ENCODE data around the gene LILRA2. TPM values are rescaled to one million over a fixed set of nuclear protein-coding genes. Genes with fewer than 3 reads are reported as not detected.

Gene LILRA2
- total RNA-seq, 1 donor from 2014 or later, result not detected

GRCh38 chr19:54609356-54609791 is 35.8 kb downstream of the LILRA2 start:
- no peak for DNase-seq
- H3K27me3 Mint-ChIP-seq (ENCODE audit: unreplicated experiment), result peaks cover 8% of the 10 kb centered on the region
- no peak overlapping the region for H3K4me3 Mint-ChIP-seq (ENCODE audit: unreplicated experiment)
- TF ChIP-seq CTCF (IDR thresholded peaks at IDR 0.05; ENCODE audit: partially characterized antibody, unreplicated experiment), result no peak
- H3K4me1 Mint-ChIP-seq (ENCODE audit: low read depth, unreplicated experiment), result no peaks in the 10 kb centered on the region
- peaks cover 17% of the 10 kb centered on the region for H3K36me3 Mint-ChIP-seq (ENCODE audit: unreplicated experiment)
- H3K27ac Mint-ChIP-seq (ENCODE audit: unreplicated experiment), result no peak overlapping the region
- H3K9me3 Mint-ChIP-seq (ENCODE audit: unreplicated experiment), result peaks cover 13% of the 10 kb centered on the region

GRCh38 chr19:54612428-54612827 is 38.8 kb downstream of the LILRA2 start:
- DNase-seq, result no peak
- peaks cover 10% of the 10 kb centered on the region for H3K9me3 Mint-ChIP-seq (ENCODE audit: unreplicated experiment)

GRCh38 chr19:54614726-54615125 is 41.1 kb downstream of the LILRA2 start:
- H3K4me3 Mint-ChIP-seq (ENCODE audit: unreplicated experiment), result no peak overlapping the region

More at GRCh38 chr19:54612428-54612827, 38.8 kb downstream of the LILRA2 start:
- H3K27me3 Mint-ChIP-seq (ENCODE audit: unreplicated experiment), result peaks cover 5% of the 10 kb centered on the region
- H3K36me3 Mint-ChIP-seq (ENCODE audit: unreplicated experiment), result peaks cover 21% of the 10 kb centered on the region
- H3K4me3 Mint-ChIP-seq (ENCODE audit: unreplicated experiment), result no peak overlapping the region
- TF ChIP-seq CTCF (IDR thresholded peaks at IDR 0.05; ENCODE audit: partially characterized antibody, unreplicated experiment), result no peak
- H3K4me1 Mint-ChIP-seq (ENCODE audit: low read depth, unreplicated experiment), result no peaks in the 10 kb centered on the region
- no peak overlapping the region for H3K27ac Mint-ChIP-seq (ENCODE audit: unreplicated experiment)

GRCh38 chr19:54616057-54616456 is 42.5 kb downstream of the LILRA2 start:
- Mint-ChIP-seq H3K27me3 (ENCODE audit: unreplicated experiment) (no peaks in the 10 kb centered on the region), H3K4me1 (ENCODE audit: low read depth, unreplicated experiment) (no peaks in the 10 kb centered on the region), H3K36me3 (ENCODE audit: unreplicated experiment) (peaks cover 23% of the 10 kb centered on the region), H3K4me3 (ENCODE audit: unreplicated experiment) (no peak overlapping the region), H3K27ac (ENCODE audit: unreplicated experiment) (no peak overlapping the region), H3K9me3 (ENCODE audit: unreplicated experiment) (peaks cover 5% of the 10 kb centered on the region)
- DNase-seq, result no peak
- TF ChIP-seq CTCF (IDR thresholded peaks at IDR 0.05; ENCODE audit: partially characterized antibody, unreplicated experiment), result no peak

More at GRCh38 chr19:54614726-54615125, 41.1 kb downstream of the LILRA2 start:
- DNase-seq, result no peak
- H3K4me1 Mint-ChIP-seq (ENCODE audit: low read depth, unreplicated experiment), result no peaks in the 10 kb centered on the region
- H3K9me3 Mint-ChIP-seq (ENCODE audit: unreplicated experiment), result peaks cover 6% of the 10 kb centered on the region
- H3K27ac Mint-ChIP-seq (ENCODE audit: unreplicated experiment), result no peak overlapping the region
- H3K27me3 Mint-ChIP-seq (ENCODE audit: unreplicated experiment), result peaks cover under 1% of the 10 kb centered on the region
- no peak for TF ChIP-seq CTCF (IDR thresholded peaks at IDR 0.05; ENCODE audit: partially characterized antibody, unreplicated experiment)
- H3K36me3 Mint-ChIP-seq (ENCODE audit: unreplicated experiment), result peaks cover 23% of the 10 kb centered on the region

- no peak for TF ChIP-seq CTCF (IDR thresholded peaks at IDR 0.05; ENCODE audit: partially characterized antibody, unreplicated experiment)
- H3K9me3 Mint-ChIP-seq (ENCODE audit: unreplicated experiment), result peaks cover 5% of the 10 kb centered on the region
- H3K4me1 Mint-ChIP-seq (ENCODE audit: low read depth, unreplicated experiment), result no peaks in the 10 kb centered on the region
- peaks cover 23% of the 10 kb centered on the region for H3K36me3 Mint-ChIP-seq (ENCODE audit: unreplicated experiment)
- no peak overlapping the region for H3K27ac Mint-ChIP-seq (ENCODE audit: unreplicated experiment)
- no peaks in the 10 kb centered on the region for H3K27me3 Mint-ChIP-seq (ENCODE audit: unreplicated experiment)
- H3K4me3 Mint-ChIP-seq (ENCODE audit: unreplicated experiment), result no peak overlapping the region
- DNase-seq, result no peak
Measured at GRCh38 chr19:54616821-54617560, 43.4 kb downstream of the LILRA2 start.
